Ovary (tissue), 3 donors: ENCODE measurements around the gene APBA1.

ENCODE experiments used
- CTCF ChIP-seq, 3 donors: fragments of 450-650 bp in 2 of 3; fragments of 200-600 bp in 1 of 3; IDR thresholded peaks; one replicate each; pipeline versions ENCODE4 v1.5.1 to v1.8.0; 2016 to 2022; ENCODE audit warnings: antibody characterized with exemption in 3 of 3, mild to moderate bottlenecking in 1 of 3
- EP300 ChIP-seq: sonication (generic); formaldehyde crosslinking; IDR thresholded peaks from one replicate; pipeline ENCODE4 v1.6.1; 2017; ENCODE audit warnings: antibody characterized with exemption
- donor health status: DM: no; HTN: no; CAD: no.

GRCh38 chr9:69632768-69633167 is 39.4 kb downstream of the APBA1 start:
- TF ChIP-seq EP300: no peak
- TF ChIP-seq CTCF (IDR thresholded peaks at IDR 0.05): no peak
